GM03348 (cell line): Measurements from ENCODE around the gene FASTKD1.

Source experiments
- DNase-seq: peaks from one replicate; pipeline ENCODE4 v3.0.0; 2012; ENCODE audit warnings: low spot score

FASTKD1 gene

DNA sequence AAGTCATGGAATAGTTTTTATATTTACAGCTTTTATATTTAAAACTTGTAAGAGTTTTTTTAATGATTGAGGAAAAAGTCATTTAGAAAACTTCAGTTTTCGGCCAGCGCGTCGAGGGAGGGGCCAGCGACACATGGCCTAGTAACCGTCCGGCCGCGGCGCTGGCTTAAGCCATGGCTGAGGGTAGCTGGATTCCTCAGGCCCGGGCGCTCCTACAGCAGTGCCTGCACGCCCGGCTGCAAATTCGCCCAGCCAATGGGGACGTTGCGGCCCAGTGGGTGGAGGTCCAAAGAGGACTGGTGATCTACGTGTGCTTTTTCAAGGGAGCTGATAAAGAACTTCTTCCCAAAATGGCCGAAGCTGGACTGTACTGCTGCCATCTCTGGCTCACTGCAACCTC lies 69.0 kb downstream of the FASTKD1 start:
- no peak for DNase-seq

DNA sequence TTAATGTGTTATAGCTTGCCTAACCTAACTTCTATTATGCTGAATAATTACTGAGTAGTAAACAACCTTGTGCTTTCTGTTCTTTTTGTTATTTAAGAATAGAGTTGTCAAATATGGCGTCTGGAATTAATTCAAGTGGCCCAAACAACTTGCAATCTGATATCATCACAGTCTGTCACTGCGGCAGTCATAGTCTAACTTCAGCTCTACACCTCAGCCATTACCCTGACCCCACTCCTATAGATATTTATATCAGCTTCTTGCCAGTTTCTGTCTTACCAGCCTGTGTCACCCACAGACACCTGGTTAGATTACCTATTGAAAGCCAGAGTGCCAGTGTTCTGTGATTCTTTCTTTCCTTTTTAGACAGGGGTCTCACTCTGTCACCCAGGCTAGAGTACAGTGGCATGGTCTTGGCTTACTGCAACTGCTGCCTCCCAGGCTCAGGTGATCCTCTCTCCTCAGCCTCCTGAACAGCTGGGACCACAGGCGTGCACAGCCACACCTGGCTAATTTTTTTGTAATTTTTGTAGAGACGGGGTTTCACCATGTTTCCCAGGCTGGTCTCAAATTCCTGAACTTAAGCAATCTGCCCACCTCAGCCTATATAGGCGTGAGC lies 78.2 kb downstream of the FASTKD1 start:
- DNase-seq = no peak

DNA sequence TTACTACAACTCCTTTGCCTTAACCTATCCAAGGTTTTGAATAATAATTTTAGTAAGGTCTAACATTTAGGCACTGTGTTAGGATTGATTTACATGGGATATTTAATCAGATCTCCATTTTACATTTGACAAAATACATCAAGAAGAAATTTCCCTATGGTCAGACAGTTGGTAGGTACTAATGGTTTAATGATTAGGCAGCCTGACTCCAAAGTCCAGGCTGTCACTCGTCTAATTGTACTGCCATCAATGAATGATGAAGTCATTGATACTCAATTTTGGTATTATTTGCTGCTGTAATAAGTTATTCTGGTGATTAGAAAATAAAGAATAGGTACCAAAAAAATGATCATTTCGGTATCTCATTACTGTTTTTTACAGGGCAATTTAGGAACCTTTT lies 80.3 kb downstream of the FASTKD1 start:
- no peak for DNase-seq

DNA sequence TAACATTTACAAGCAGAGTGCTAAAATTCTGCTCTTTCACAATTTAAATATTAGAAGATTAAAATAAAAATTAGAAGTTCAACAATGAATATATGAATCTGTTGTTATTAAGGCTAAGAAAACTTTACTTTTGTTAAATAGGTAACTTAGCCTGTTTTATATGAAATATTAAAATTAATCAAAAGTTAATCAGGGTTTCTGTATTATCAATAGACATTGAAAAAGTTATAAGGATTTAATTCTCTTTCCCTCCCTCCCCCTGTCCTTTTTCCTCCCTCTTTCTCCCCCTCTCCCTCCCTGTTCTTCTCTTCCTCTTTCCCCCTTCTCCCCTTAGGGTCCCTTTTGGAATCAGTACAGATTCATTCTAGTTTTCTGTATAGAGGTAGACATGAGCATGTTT lies 82.3 kb downstream of the FASTKD1 start:
- DNase-seq = no peak

DNA sequence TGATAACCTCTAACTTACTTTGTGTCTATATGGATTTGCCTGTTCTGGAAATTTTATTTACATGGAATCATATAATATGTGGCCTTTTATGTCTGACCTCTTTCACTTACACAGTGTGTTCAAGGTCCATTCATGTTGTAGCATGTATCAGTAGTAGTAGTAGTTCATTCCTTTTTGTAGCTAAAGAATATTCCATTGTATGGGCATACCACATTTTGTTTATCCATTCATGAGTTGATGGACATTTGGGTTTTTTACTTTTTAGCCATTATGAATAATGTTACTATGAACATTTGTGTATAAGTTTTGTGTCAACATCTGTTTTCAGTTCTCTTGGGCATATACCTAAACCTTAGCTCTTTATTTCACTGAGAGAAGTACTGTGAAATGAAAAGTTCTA lies 82.8 kb downstream of the FASTKD1 start:
- DNase-seq = no peak

DNA sequence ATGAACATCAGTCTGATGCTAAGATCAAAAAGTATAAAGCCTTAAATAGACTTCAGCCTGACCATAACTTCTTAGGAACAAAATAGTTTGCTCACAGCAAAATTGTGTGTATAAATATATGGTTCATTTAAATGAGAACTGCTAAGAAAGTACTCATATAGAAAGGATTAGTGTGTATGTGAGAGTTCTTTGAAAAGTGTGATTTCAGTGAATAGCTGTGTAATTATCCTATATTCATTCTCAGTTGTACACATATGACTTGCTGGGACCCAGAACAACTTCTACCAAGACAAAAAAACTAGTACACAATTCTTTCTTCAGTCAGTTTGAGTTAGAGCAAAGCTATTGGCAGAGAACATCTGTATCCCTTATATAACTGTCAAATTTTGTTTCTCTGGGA lies 87.2 kb downstream of the FASTKD1 start:
- no peak for DNase-seq

DNA sequence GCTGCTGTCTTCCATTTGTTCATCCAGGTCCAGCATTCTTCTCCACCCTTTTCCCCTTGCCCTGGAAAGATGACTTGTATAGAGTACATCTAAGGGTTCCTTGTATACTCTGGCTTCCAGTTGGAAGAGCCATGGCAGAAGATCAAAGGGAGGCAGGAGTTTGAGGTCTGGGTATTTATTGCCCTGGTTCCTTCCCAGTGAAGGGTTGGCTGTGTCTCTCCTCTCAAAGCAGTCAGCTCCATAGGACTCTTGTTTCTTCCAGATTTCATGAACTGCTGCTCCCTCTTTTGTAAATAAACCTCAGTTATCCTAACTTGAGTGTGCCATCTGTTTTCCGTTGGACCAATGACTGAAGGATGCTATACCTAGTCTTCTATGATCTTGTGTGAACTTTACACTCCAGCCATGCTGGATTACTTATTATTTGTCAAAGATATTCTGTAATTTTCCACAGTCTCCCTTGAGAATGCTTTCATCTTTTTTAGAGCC lies 88.0 kb downstream of the FASTKD1 start:
- no peak for DNase-seq

DNA sequence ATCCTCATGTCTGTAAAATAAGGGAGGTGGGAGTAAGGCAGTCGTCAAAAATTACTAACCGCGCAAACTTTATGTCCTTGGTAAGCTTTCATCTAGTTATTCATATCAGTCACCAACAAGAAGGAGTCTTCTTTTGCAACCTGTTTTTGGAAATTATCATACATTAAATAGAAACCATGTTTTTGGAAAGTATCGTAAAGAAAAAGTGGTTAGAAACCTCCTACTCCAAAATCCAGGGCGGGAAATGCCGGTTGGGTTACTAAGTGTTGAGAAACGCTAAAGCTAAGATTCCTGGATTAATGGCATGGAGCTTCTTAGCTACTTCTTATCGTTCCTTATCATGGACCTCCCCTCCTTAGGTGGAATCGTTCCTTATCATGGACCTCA lies 93.6 kb downstream of the FASTKD1 start:
- DNase-seq = peak; percentile 10
